Cardiac fibroblast (primary cell): ENCODE data around the gene IRF1.
"Not testable (repeated sequence)": the region's sequence is repeated elsewhere in the genome, so short reads cannot be mapped to it uniquely, and the experiment has no call there.

ENCODE experiments used
- DNase-seq, 2 donors: peaks; one replicate each; pipeline versions ENCODE4 v3.0.0 to v3.0.0-alpha.2; 2010; ENCODE audit warnings: low read depth in 2 of 2
- H3K4me3 ChIP-seq, 2 donors: replicated peaks in 1 of 2; 1 replicate in 1 of 2; 2 replicates in 1 of 2; pipeline ENCODE4 v1.5.1; 2011; ENCODE audit warnings: low read depth in 2 of 2, low read length in 2 of 2, mild to moderate bottlenecking in 2 of 2, moderate library complexity in 1 of 2
- TF ChIP-seq, protein P1 (sequence below): IDR thresholded peaks from one replicate; pipeline ENCODE4 v1.5.1; 2011; ENCODE audit warnings: low read depth, mild to moderate bottlenecking, low read length, inconsistent platforms

IRF1 gene

DNA sequence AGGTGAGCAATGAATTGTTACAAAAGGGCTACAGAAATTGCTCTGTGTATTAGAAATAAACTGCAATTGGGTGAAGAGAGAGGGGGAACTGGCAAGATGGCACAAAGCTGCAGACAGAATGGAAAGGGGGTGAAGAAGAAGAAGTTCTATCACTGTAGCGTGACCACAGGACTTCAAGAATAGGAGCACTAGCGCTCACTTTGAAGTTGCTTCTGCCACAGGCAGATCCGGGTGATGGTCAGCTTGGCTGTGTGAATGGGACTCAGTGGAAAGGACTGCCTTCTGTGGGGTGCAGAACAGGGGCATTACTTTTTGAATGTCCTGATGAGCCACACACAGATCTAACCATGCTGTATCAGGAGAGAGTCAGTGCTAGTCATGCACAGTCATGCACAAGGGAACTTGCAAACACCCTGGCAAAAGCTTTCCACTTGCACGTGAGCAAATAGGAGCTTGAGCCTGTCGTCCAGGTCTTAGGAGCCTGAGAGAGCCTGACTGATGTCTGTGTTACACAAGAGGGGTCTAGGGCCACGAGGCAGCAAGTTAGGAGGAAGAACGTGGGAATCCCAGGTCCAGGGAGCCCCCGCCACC lies 36.5 kb upstream of the IRF1 start:
- no peak overlapping the region for H3K4me3 ChIP-seq
- TF ChIP-seq, protein P1, sequence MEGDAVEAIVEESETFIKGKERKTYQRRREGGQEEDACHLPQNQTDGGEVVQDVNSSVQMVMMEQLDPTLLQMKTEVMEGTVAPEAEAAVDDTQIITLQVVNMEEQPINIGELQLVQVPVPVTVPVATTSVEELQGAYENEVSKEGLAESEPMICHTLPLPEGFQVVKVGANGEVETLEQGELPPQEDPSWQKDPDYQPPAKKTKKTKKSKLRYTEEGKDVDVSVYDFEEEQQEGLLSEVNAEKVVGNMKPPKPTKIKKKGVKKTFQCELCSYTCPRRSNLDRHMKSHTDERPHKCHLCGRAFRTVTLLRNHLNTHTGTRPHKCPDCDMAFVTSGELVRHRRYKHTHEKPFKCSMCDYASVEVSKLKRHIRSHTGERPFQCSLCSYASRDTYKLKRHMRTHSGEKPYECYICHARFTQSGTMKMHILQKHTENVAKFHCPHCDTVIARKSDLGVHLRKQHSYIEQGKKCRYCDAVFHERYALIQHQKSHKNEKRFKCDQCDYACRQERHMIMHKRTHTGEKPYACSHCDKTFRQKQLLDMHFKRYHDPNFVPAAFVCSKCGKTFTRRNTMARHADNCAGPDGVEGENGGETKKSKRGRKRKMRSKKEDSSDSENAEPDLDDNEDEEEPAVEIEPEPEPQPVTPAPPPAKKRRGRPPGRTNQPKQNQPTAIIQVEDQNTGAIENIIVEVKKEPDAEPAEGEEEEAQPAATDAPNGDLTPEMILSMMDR, result no peak
- DNase-seq, result peak in 1 of 2 donors; percentile 21

GRCh38 chr5:132526290-132526973 lies 35.9 kb upstream of the IRF1 start:
- DNase-seq, result peak; percentile 69 to 72
- H3K4me3 ChIP-seq, result no peak overlapping the region
- TF ChIP-seq, protein P1, result peak; percentile 74

DNA sequence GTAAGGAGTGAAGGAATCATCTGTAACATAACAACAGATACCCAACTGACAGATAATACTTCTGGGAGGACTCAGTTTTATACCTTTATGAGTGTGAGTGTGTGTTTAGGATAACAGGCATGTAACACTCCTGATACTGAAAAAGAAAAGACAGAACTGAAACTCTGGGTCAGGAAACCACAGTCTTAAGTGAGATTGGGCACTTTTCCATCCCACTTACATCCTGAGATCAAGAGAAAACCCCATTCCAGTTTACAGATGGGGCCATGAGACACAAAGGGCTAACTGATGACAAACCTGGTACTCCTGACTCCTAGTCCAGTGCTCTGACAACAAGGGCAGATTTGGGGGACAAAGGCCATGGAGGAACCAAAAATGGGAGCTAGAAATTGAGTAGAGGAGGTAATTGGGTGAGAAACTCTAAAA lies 34.7 kb upstream of the IRF1 start:
- TF ChIP-seq, protein P1, result no peak
- no peak for DNase-seq
- no peak overlapping the region for H3K4me3 ChIP-seq

- not testable (repeated sequence) for DNase-seq, H3K4me3 ChIP-seq
Observed at GRCh38 chr5:132524877-132525276, 34.3 kb upstream of the IRF1 start.

- not testable (repeated sequence) for H3K4me3 ChIP-seq, DNase-seq
Observed at GRCh38 chr5:132522067-132522466, 31.5 kb upstream of the IRF1 start.

DNA sequence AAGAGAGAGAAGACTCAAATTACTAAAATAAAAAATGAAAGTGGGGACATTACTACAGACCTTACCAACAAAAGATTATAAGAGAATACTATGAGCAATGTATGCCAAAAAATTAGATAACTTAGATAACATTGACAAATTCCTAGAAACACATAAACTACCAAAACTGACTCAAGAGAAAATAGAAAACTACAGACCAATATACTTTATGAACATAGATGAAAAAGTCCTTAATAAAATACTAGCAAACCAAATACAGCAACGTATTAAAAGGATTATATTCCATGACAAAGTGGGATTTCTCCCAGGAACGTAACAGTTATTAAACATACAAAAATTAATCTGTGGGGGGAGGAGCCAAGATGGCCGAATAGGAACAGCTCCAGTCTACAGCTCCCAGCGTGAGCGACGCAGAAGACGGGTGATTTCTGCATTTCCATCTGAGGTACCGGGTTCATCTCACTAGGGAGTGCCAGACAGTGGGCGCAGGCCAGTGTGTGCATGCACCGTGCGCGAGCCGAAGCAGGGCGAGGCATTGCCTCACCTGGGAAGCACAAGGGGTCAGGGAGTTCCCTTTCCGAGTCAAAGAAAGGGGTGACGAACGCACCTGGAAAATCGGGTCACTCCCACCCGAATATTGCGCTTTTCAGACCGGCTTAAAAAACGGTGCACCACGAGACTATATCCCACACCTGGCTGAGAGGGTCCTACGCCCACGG lies 23.2 kb upstream of the IRF1 start:
- not testable (repeated sequence) for DNase-seq, H3K4me3 ChIP-seq

- peak; percentile 78 to 87 for DNase-seq
- no peak overlapping the region for H3K4me3 ChIP-seq
- TF ChIP-seq, protein P1, result no peak
Observed at GRCh38 chr5:132510076-132510475, 19.5 kb upstream of the IRF1 start.

DNA sequence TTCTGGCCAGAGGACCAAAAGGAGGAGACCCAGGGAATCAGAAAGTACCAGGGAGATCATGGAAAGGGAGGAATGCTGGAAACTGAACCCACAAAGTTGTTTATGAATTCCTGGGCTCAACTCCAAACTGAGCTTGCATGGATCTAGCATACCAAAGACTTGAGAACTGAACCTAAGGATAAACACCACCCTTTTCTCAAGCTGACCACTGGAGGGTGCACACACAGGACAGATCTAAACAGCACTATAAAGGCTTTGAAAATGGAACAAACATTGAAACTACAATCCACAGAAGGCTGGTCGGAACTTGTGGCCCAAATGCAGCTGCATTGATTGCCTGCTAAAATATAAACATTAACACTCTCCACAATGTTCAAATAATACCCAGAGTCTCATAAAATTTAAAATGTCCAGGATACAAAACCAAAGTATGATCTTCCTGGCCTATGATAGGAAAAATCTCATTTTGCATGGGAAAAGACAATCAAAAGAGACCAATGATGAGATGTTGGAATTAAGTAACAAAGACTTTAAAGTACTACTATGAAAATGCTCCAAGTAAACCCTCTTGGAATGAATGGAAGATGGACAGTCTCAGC lies 15.6 kb upstream of the IRF1 start:
- TF ChIP-seq, protein P1, result peak; percentile 73
- no peak overlapping the region for H3K4me3 ChIP-seq
- peak; percentile 85 to 94 for DNase-seq
